Erythroblast (primary cell): ENCODE data around the gene PIGS.

ENCODE experiments used
- GATA1 ChIP-seq: IDR thresholded peaks from 2 replicates; pipeline ENCODE4 v1.6.1; 2011; ENCODE audit warnings: low read depth, mild to moderate bottlenecking, control low read depth, low read length, moderate library complexity
- POLR2A ChIP-seq: IDR thresholded peaks from 2 replicates; pipeline ENCODE4 v1.6.1; 2011; ENCODE audit warnings: mild to moderate bottlenecking, low read length

- no peak for TF ChIP-seq POLR2A
- TF ChIP-seq GATA1, result no peak
Observed at GRCh38 chr17:28615260-28615940, 44.1 kb upstream of the PIGS start.
